Measurements from ENCODE around the gene RALGDS.
"Not testable (repeated sequence)": the region's sequence is repeated elsewhere in the genome, so short reads cannot be mapped to it uniquely, and the experiment has no call there.

The RALGDS gene

DNA sequence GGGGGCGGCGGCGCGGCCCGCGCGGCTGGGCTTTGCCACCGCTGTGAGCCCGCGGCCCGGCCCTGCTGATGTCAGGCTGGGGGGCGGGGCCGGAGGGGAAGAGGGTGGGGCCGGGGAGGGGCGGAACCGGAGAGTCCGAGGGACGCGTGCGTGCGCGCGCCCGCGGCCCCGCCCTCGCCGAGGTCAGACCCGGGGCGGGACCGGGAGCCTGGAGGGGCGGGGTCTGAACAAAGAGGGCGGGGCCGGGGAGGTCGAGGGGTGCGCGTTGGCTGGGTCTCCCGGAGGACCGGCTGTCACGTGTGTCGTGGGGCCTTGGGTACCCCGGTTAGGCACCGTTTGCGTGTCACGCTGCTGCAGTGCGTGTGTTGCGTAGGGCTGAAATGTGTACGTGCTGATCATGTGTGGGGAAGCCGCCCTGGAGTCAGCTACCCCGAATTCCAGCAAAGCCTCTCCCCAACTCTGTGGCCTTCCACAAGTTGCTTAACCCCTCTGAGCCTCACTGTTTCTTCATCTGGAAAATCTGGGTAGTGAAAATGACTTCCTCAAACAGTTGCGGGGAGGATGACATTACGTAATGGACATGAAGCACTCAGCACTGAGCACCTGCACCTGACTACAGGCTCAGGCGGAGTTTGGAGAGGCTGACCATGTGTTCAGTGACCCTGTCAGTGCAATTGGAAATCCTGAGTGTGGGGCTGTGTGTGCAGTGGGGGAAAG, at the start of gene RALGDS:
TSS of gene RALGDS (minus strand) at position 43 of the 717 bp plus-strand sequence. CDS start 86 bp downstream, outside the sequence.
- TF ChIP-seq MYC (IDR thresholded peaks at IDR 0.05; ENCODE audit: low read depth, low read length): no peak; the same call in none of the 2 replicates
- TF ChIP-seq POLR2A (IDR thresholded peaks at IDR 0.05; ENCODE audit: extremely low read depth, insufficient read length): no peak
- TF ChIP-seq, protein P1, sequence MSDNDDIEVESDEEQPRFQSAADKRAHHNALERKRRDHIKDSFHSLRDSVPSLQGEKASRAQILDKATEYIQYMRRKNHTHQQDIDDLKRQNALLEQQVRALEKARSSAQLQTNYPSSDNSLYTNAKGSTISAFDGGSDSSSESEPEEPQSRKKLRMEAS (IDR thresholded peaks at IDR 0.05; ENCODE audit: low read depth, low read length): no peak
- TF ChIP-seq, protein P2, sequence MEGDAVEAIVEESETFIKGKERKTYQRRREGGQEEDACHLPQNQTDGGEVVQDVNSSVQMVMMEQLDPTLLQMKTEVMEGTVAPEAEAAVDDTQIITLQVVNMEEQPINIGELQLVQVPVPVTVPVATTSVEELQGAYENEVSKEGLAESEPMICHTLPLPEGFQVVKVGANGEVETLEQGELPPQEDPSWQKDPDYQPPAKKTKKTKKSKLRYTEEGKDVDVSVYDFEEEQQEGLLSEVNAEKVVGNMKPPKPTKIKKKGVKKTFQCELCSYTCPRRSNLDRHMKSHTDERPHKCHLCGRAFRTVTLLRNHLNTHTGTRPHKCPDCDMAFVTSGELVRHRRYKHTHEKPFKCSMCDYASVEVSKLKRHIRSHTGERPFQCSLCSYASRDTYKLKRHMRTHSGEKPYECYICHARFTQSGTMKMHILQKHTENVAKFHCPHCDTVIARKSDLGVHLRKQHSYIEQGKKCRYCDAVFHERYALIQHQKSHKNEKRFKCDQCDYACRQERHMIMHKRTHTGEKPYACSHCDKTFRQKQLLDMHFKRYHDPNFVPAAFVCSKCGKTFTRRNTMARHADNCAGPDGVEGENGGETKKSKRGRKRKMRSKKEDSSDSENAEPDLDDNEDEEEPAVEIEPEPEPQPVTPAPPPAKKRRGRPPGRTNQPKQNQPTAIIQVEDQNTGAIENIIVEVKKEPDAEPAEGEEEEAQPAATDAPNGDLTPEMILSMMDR (IDR thresholded peaks at IDR 0.05; ENCODE audit: low read depth, low read length): no peak
- DNase-seq (ENCODE audit: low read depth): peak; percentile 95
- H3K4me3 ChIP-seq (ENCODE audit: low read depth, low read length): peak within 1 kb of the TSS; percentile 47

DNA sequence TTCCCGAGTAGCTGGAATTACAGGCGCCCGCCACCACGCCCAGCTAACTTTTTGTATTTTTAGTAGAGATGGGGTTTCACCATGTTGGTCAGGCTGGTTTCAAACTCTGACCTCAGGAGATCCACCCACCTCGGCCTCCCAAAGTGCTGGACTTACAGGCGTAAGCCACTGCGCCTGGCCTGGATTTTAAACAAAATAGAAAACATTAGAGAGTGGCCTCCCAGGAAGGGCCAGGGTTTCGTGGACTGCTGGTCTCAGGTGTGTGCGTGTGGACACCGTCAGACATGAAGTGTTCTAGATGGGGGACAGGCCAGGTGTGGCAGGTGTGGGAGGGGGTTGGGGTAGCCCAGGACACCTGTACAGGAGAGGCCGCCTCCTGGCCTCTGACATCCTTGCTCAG, 49.7 kb upstream of the RALGDS start:
- H3K4me3 ChIP-seq (ENCODE audit: low read depth, low read length): no peak overlapping the region
- TF ChIP-seq MYC (IDR thresholded peaks at IDR 0.05; ENCODE audit: low read depth, low read length): no peak
- no peak for DNase-seq (ENCODE audit: low read depth)

DNA sequence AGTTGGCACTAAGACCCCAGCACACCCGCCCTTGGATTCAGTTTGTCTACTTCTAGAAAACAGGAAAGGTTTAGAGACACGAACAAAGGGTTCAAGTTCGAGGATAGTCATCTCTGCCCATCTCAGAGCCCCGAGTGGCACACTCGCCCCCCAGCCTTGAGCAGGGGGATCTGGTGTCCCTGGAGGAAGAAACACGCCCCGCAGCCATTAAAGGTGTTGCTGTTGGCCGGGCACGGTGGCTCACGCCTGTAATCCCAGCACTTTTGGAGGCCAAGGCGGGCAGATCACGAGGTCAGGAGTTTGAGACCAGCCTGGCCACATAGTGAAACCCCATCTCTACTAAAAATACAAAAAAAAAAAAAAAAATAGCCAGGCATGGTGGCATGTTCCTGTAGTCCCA, 48.6 kb upstream of the RALGDS start:
- DNase-seq (ENCODE audit: low read depth); H3K4me3 ChIP-seq (ENCODE audit: low read depth, low read length): not testable (repeated sequence)

- no peak overlapping the region for H3K4me3 ChIP-seq (ENCODE audit: low read depth, low read length)
- no peak for DNase-seq (ENCODE audit: low read depth)
- TF ChIP-seq, protein P1 (IDR thresholded peaks at IDR 0.05; ENCODE audit: low read depth, low read length): no peak
- TF ChIP-seq, protein P2 (IDR thresholded peaks at IDR 0.05; ENCODE audit: low read depth, low read length): no peak
- TF ChIP-seq POLR2A (IDR thresholded peaks at IDR 0.05; ENCODE audit: extremely low read depth, insufficient read length) (no peak), MYC (IDR thresholded peaks at IDR 0.05; ENCODE audit: low read depth, low read length) (no peak)
Observed at GRCh38 chr9:133169102-133169501, 48.1 kb upstream of the RALGDS start.

- H3K4me3 ChIP-seq (ENCODE audit: low read depth, low read length): no peak overlapping the region
- TF ChIP-seq, protein P1 (IDR thresholded peaks at IDR 0.05; ENCODE audit: low read depth, low read length): no peak
- no peak for TF ChIP-seq MYC (IDR thresholded peaks at IDR 0.05; ENCODE audit: low read depth, low read length)
- TF ChIP-seq, protein P2 (IDR thresholded peaks at IDR 0.05; ENCODE audit: low read depth, low read length): no peak
- TF ChIP-seq POLR2A (IDR thresholded peaks at IDR 0.05; ENCODE audit: extremely low read depth, insufficient read length): no peak
- DNase-seq (ENCODE audit: low read depth): no peak
Observed at GRCh38 chr9:133168432-133168831, 47.4 kb upstream of the RALGDS start.

- TF ChIP-seq, protein P2 (IDR thresholded peaks at IDR 0.05; ENCODE audit: low read depth, low read length): no peak
- no peak for TF ChIP-seq MYC (IDR thresholded peaks at IDR 0.05; ENCODE audit: low read depth, low read length)
- no peak for TF ChIP-seq POLR2A (IDR thresholded peaks at IDR 0.05; ENCODE audit: extremely low read depth, insufficient read length)
- TF ChIP-seq, protein P1 (IDR thresholded peaks at IDR 0.05; ENCODE audit: low read depth, low read length): no peak
- H3K4me3 ChIP-seq (ENCODE audit: low read depth, low read length): no peak overlapping the region
- DNase-seq (ENCODE audit: low read depth): no peak
Observed at GRCh38 chr9:133167769-133168168, 46.7 kb upstream of the RALGDS start.

Measured in NB4 (cell line).